BE2C (cell line): Measurements from ENCODE around the gene PSAP.

Source experiments
- DNase-seq: peaks from one replicate; pipeline ENCODE4 v3.0.0-alpha.2; 2020
- H3K27me3 ChIP-seq: fragments of 250-450 bp; sonication (Bioruptor Pico); 2 replicates; pipeline ENCODE4 v1.5.1; 2020; ENCODE audit warnings: mild to moderate bottlenecking
- H3K36me3 ChIP-seq: fragments of 250-450 bp; sonication (Bioruptor Pico); 2 replicates; pipeline ENCODE4 v1.5.1; 2020; ENCODE audit warnings: mild to moderate bottlenecking
- H3K4me1 ChIP-seq: fragments of 250-450 bp; sonication (Bioruptor Pico); 2 replicates; pipeline ENCODE4 v1.5.1; 2020
- H3K4me3 ChIP-seq: 2 replicates; pipeline ENCODE4 v1.5.1; 2011; ENCODE audit warnings: low read depth, low read length
- H3K9me3 ChIP-seq: fragments of 250-450 bp; sonication (Bioruptor Pico); 2 replicates; pipeline ENCODE4 v1.5.1; 2020
- CTCF ChIP-seq: IDR thresholded peaks from 2 replicates; pipeline ENCODE4 v1.5.1; 2012; ENCODE audit warnings: mild to moderate bottlenecking, low read depth, low read length

The PSAP gene

GRCh38 chr10:71824333-71824732 is 26.7 kb downstream of the PSAP start:
- Histone ChIP-seq H3K4me3 (no peak overlapping the region), H3K36me3 (peaks cover 89% of the 10 kb centered on the region), H3K4me1 (no peaks in the 10 kb centered on the region), H3K27me3 (no peaks in the 10 kb centered on the region), H3K9me3 (no peaks in the 10 kb centered on the region)
- DNase-seq: no peak
- TF ChIP-seq CTCF: no peak

GRCh38 chr10:71823356-71823755 is 27.7 kb downstream of the PSAP start:
- no peaks in the 10 kb centered on the region for H3K27me3 ChIP-seq
- no peak for TF ChIP-seq CTCF
- peaks cover 89% of the 10 kb centered on the region for H3K36me3 ChIP-seq

GRCh38 chr10:71821909-71822763 is 28.9 kb downstream of the PSAP start:
- DNase-seq: no peak
- H3K4me1 ChIP-seq: no peaks in the 10 kb centered on the region
- no peaks in the 10 kb centered on the region for H3K27me3 ChIP-seq
- no peak overlapping the region for H3K4me3 ChIP-seq
- TF ChIP-seq CTCF: no peak
- H3K9me3 ChIP-seq: no peaks in the 10 kb centered on the region
- H3K36me3 ChIP-seq: peaks cover 93% of the 10 kb centered on the region

More at GRCh38 chr10:71823356-71823755, 27.7 kb downstream of the PSAP start:
- Histone ChIP-seq H3K9me3 (no peaks in the 10 kb centered on the region), H3K4me3 (no peak overlapping the region), H3K4me1 (no peaks in the 10 kb centered on the region)
- DNase-seq: no peak

GRCh38 chr10:71820966-71821365 is 30.1 kb downstream of the PSAP start:
- no peak for TF ChIP-seq CTCF
- no peaks in the 10 kb centered on the region for H3K4me1 ChIP-seq
- peaks cover 93% of the 10 kb centered on the region for H3K36me3 ChIP-seq
- no peaks in the 10 kb centered on the region for H3K9me3 ChIP-seq
- no peak for DNase-seq
- H3K4me3 ChIP-seq: no peak overlapping the region
- H3K27me3 ChIP-seq: no peaks in the 10 kb centered on the region

GRCh38 chr10:71819985-71820384 is 31.1 kb downstream of the PSAP start:
- no peak for DNase-seq
- no peak for TF ChIP-seq CTCF
- H3K27me3 ChIP-seq: no peaks in the 10 kb centered on the region
- no peaks in the 10 kb centered on the region for H3K4me1 ChIP-seq
- H3K36me3 ChIP-seq: peaks cover 89% of the 10 kb centered on the region
- H3K9me3 ChIP-seq: no peaks in the 10 kb centered on the region
- H3K4me3 ChIP-seq: no peak overlapping the region

- no peak for TF ChIP-seq CTCF
- H3K4me1 ChIP-seq: no peaks in the 10 kb centered on the region
- no peak overlapping the region for H3K4me3 ChIP-seq
- no peak for DNase-seq
- no peaks in the 10 kb centered on the region for H3K9me3 ChIP-seq
- H3K27me3 ChIP-seq: no peaks in the 10 kb centered on the region
- peaks cover 89% of the 10 kb centered on the region for H3K36me3 ChIP-seq
Observed at GRCh38 chr10:71819441-71819861, 31.6 kb downstream of the PSAP start.
